GM12864 (cell line): ENCODE results near the gene MED27.

ENCODE experiments used
- DNase-seq: peaks from one replicate; pipeline ENCODE4 v3.0.0-alpha.2; 2011; ENCODE audit warnings: low read depth
- H3K4me3 ChIP-seq: 2 replicates; pipeline ENCODE4 v1.5.1; 2011; ENCODE audit warnings: mild to moderate bottlenecking, low read depth, low read length, control low read depth
- TF ChIP-seq, protein P1 (sequence below): IDR thresholded peaks from 2 replicates; pipeline ENCODE4 v1.5.1; 2011; ENCODE audit warnings: low read depth, mild to moderate bottlenecking, moderate library complexity, low read length, control low read depth, inconsistent platforms; ENCODE audit errors: missing control alignments

Gene MED27

GRCh38 chr9:131969469-131969989 is 110.1 kb downstream of the MED27 start:
- TF ChIP-seq, protein P1, sequence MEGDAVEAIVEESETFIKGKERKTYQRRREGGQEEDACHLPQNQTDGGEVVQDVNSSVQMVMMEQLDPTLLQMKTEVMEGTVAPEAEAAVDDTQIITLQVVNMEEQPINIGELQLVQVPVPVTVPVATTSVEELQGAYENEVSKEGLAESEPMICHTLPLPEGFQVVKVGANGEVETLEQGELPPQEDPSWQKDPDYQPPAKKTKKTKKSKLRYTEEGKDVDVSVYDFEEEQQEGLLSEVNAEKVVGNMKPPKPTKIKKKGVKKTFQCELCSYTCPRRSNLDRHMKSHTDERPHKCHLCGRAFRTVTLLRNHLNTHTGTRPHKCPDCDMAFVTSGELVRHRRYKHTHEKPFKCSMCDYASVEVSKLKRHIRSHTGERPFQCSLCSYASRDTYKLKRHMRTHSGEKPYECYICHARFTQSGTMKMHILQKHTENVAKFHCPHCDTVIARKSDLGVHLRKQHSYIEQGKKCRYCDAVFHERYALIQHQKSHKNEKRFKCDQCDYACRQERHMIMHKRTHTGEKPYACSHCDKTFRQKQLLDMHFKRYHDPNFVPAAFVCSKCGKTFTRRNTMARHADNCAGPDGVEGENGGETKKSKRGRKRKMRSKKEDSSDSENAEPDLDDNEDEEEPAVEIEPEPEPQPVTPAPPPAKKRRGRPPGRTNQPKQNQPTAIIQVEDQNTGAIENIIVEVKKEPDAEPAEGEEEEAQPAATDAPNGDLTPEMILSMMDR: no peak
- no peak for DNase-seq
- no peak overlapping the region for H3K4me3 ChIP-seq

DNA sequence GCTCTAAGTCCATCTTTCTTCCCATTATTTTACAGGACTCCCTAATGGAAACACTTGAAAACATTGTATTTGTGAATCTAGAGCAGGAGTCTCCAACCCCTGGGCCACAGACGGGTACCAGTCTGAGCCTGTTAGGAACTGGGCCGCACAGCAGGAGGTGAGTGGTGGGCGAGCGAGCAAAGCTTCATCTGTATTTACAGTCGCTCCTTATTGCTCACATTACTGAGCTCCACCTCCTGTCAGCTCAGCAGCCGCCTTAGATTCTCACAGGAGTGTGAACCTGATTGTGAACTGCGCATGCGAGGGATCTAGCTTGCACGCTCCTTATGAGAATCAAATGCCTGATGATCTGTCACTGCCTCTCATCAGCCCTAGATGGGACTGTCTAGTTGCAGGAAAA is 111.0 kb downstream of the MED27 start:
- no peak overlapping the region for H3K4me3 ChIP-seq
- no peak for DNase-seq
- TF ChIP-seq, protein P1: no peak

DNA sequence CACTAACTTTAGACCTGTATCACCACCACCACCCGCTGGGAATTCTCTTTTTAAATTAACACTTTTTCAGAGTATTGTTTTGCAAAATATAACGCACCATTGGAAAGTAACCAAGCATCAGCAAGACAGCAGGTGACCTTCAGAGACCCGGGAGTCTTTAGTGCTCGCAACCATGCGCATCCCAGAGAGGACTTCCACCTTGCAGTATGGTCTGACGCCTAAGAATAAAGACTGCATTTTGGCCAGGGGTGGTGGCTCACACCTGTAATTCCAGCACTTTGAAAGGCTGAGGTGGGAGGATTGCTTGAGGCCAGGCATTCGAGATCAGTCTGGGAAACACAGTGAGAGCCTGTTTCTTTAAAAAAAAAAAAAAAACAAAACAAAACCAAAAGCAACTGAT is 113.8 kb downstream of the MED27 start:
- DNase-seq: no peak
- no peak overlapping the region for H3K4me3 ChIP-seq
- TF ChIP-seq, protein P1: no peak

GRCh38 chr9:131965103-131965502 is 114.6 kb downstream of the MED27 start:
- DNase-seq: no peak
- TF ChIP-seq, protein P1: no peak
- no peak overlapping the region for H3K4me3 ChIP-seq

DNA sequence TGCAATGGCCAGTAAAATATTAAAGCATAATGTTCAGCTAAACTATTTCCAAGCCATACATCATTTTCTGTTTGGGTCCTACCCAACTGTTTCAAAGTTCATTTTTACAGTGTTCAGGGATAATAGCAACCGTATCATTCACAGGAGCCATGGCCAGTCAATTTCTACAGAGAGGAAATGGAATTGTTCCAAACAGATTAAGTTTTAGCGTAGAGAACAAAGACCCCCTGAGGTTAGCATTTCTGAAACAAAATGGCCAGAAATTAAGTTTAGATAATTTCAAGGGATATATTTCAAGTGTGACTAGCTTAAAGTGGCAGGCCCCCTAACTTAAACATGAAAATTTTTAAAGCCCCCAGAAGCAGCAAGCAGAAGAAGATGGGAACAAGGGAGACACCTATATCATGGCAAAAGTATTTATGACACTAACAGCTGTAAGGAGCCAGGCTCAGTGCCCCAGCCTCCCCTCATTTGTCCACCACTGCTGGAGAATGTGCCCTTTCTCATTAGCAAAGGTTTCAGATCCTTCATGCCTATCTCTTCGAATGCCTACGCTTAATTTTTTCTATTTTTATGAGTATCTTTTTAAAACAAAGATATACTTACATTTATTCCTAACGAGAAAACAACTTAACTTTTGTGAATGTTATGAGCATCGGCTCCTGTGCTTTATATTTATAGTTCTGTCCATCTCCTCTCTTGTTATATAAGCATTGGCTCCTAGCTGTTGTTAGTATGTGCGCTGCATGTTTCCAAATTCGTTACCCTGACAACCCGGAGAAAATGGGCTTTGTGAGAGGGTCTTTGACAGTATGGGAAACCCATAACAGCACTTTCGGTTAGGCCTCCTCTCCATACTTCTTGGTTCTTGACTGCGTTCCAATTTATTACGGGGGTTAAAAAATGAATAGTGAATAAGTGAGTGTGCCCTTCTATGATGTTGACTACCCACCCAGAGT is 116.3 kb downstream of the MED27 start:
- no peak overlapping the region for H3K4me3 ChIP-seq
- DNase-seq: no peak
- TF ChIP-seq, protein P1: no peak

DNA sequence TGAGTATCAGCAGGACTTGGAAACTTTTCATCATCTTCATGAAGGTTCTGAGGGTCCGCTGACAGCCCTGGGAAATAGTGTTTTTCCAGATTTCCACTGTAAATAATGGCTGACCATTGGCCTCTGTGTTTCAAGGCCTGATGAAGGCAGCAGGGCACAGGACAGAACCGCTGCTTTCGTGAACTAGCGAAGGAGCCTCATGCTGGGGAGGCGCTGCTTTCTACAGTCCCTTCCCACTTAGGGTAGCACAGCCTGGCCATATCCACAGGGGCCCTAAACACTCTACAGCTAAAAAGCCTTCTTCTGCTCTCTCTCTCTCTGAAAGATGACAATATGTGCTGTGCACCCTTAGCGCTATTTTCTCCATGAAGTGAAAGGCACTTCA is 118.2 kb downstream of the MED27 start:
- no peak for DNase-seq
- H3K4me3 ChIP-seq: no peak overlapping the region
- TF ChIP-seq, protein P1: no peak
